Renal cortex interstitium (tissue), 3 donors: Measurements from ENCODE around the gene PGLYRP3. TPM values are rescaled to one million over a fixed set of nuclear protein-coding genes. Genes with fewer than 3 reads are reported as not detected.

Experiments used
- polyA plus RNA-seq, 3 donors: library from polyadenylated mRNA; unstranded; fragments of 120-200 nt; gene quantifications; one replicate each; pipeline ENCODE4 v1.2.1, GENCODE V29; 2013; ENCODE audit not compliant: insufficient read length in 3 of 3

Gene PGLYRP3
- polyA plus RNA-seq, 3 donors: not detected

Other genes with a start within 250 kb of the PGLYRP3 start
- gene SPRR2B, start 241.3 kb downstream of the PGLYRP3 start, polyA plus RNA-seq: not detected
- gene SPRR2E, start 218.4 kb downstream of the PGLYRP3 start, polyA plus RNA-seq: not detected
- gene SPRR2F, start 199.4 kb downstream of the PGLYRP3 start, polyA plus RNA-seq: not detected
- not detected for gene SPRR2G, start 162.1 kb downstream of the PGLYRP3 start, polyA plus RNA-seq
- not detected for gene LELP1, start 109.5 kb downstream of the PGLYRP3 start, polyA plus RNA-seq
- not detected for gene PRR9, start 95.4 kb downstream of the PGLYRP3 start, polyA plus RNA-seq
- not detected for gene LORICRIN, start 53.3 kb downstream of the PGLYRP3 start, polyA plus RNA-seq
- gene PGLYRP4, start 35.9 kb upstream of the PGLYRP3 start, polyA plus RNA-seq: not detected
- 10 to 100 TPM; 17.2 to 29.4 (median 27.6) TPM for gene S100A9, start 44.9 kb upstream of the PGLYRP3 start, polyA plus RNA-seq
- gene S100A12, start 62.7 kb upstream of the PGLYRP3 start, polyA plus RNA-seq: 1 to 10 TPM; 1.3 to 2.6 (median 2.4) TPM
- gene S100A8, start 78.1 kb upstream of the PGLYRP3 start, polyA plus RNA-seq: 10 to 100 TPM in 2 of 3 donors, 1 to 10 TPM in 1; 9.8 to 24.0 (median 20.8) TPM
- not detected for gene S100A7A, start 103.6 kb upstream of the PGLYRP3 start, polyA plus RNA-seq
- under 1 TPM; 0.56 to 0.65 (median 0.61) TPM for gene S100A7, start 147.7 kb upstream of the PGLYRP3 start, polyA plus RNA-seq
- 100 to 1,000 TPM; 182 to 242 (median 198) TPM for gene S100A6, start 223.0 kb upstream of the PGLYRP3 start, polyA plus RNA-seq
- gene S100A5, start 228.0 kb upstream of the PGLYRP3 start, polyA plus RNA-seq: 1 to 10 TPM in 2 of 3 donors, under 1 TPM in 1; 0.85 to 1.3 (median 1.2) TPM
- gene S100A4, start 232.9 kb upstream of the PGLYRP3 start, polyA plus RNA-seq: 10 to 100 TPM; 31.8 to 32.4 (median 32.1) TPM
- gene S100A3, start 236.3 kb upstream of the PGLYRP3 start, polyA plus RNA-seq: under 1 TPM in 2 of 3 donors, not detected in 1; 0.32 to 0.57 TPM